Spleen (tissue), 11 donors: ENCODE results near the gene ETHE1. TPM values are rescaled to one million over a fixed set of nuclear protein-coding genes. Genes with fewer than 3 reads are reported as not detected.

Source experiments
- DNase-seq: peaks from one replicate; pipeline ENCODE4 v3.0.0-alpha.2; 2020
- H3K27ac ChIP-seq, 8 donors: fragments of 200-600 bp; sonication (generic) in 7 of 8; 1 replicate in 4 of 8; 2 replicates in 4 of 8; pipeline versions ENCODE4 v1.5.0 to v1.8.0; 2016 to 2021; ENCODE audit warnings: inconsistent platforms in 4 of 8, mild to moderate bottlenecking in 4 of 8, moderate library complexity in 1 of 8
- H3K27me3 ChIP-seq, 7 donors: fragments of 200-600 bp; sonication (generic) in 6 of 7; replicated peaks in 1 of 7; 1 replicate in 4 of 7; 2 replicates in 3 of 7; pipeline versions ENCODE4 v1.5.0 to v1.8.0; 2016 to 2021; ENCODE audit warnings: inconsistent platforms in 3 of 7, mild to moderate bottlenecking in 1 of 7
- H3K36me3 ChIP-seq, 6 donors: fragments of 200-600 bp; sonication (generic) in 5 of 6; 1 replicate in 4 of 6; 2 replicates in 2 of 6; pipeline versions ENCODE4 v1.5.0 to v1.8.0; 2016 to 2021; ENCODE audit warnings: inconsistent platforms in 2 of 6
- H3K4me1 ChIP-seq, 6 donors: fragments of 200-600 bp; sonication (generic) in 5 of 6; 1 replicate in 3 of 6; 2 replicates in 3 of 6; pipeline versions ENCODE4 v1.5.0 to v1.8.0; 2016 to 2021; ENCODE audit warnings: inconsistent platforms in 3 of 6
- H3K4me3 ChIP-seq, 8 donors: fragments of 200-600 bp; sonication (generic) in 7 of 8; 1 replicate in 4 of 8; 2 replicates in 4 of 8; pipeline versions ENCODE4 v1.5.0 to v1.8.0; 2016 to 2021; ENCODE audit warnings: inconsistent platforms in 4 of 8, mild to moderate bottlenecking in 4 of 8, moderate library complexity in 2 of 8
- H3K9me3 ChIP-seq, 8 donors: fragments of 200-600 bp; sonication (generic) in 7 of 8; 1 replicate in 4 of 8; 2 replicates in 4 of 8; pipeline versions ENCODE4 v1.5.0 to v1.8.0; 2016 to 2021; ENCODE audit warnings: inconsistent platforms in 4 of 8
- POLR2A ChIP-seq, 3 donors: fragments of 450-650 bp; IDR thresholded peaks; one replicate each; pipeline ENCODE4 v1.5.1; 2017; ENCODE audit warnings: antibody characterized with exemption in 3 of 3, mild to moderate bottlenecking in 1 of 3
- POLR2AphosphoS5 ChIP-seq, 3 donors: sonication (generic); formaldehyde crosslinking; IDR thresholded peaks; one replicate each; pipeline ENCODE4 v1.5.1; 2017; ENCODE audit warnings: antibody characterized with exemption in 3 of 3
- WGBS, 5 donors: extraction: QIAGEN DNeasy Blood & Tissue Kit in 3 of 5; methylation state at CpG; one replicate each; pipeline versions ENCODE4 v1.1.5 to v1.1.7; 2013 to 2018; 5-methylcytosine and 5-hydroxymethylcytosine counted together
- intact Hi-C: fragments of 100-400 bp; cut with DNase I; formaldehyde crosslinking; loops from one replicate; pipeline ENCODE4 v1.15.0; 2023; ENCODE audit warnings: low total_unique reads
- polyA plus RNA-seq, 3 donors: library from polyadenylated mRNA; stranded (reverse); fragments of 200-250 nt; gene quantifications; one replicate each; pipeline ENCODE4 v1.2.1, GENCODE V29; 2013
- total RNA-seq, 7 donors: library from RNA; depleted of rRNA in 3 of 7; stranded (reverse); fragments of >200 nt in 3 of 7; fragmentation: NEBNext Ultra II Directional in 4 of 7; extraction: Animal tissue kit (Norgen Biotek cat#: 25700) in 4 of 7; gene quantifications; one replicate each; pipeline versions ENCODE4 v1.1.0 to v1.2.1, GENCODE V29; 2016 to 2021
- TF ChIP-seq, protein P1 (sequence below), 11 experiments: fragments of 200-600 bp in 7 of 11; fragments of 450-650 bp in 4 of 11; sonication (generic) in 4 of 11; IDR thresholded peaks in 8 of 11; conservative IDR thresholded peaks in 3 of 11; 1 replicate in 7 of 11; 2 replicates in 4 of 11; pipeline versions ENCODE4 v1.4.0 to v1.8.0; 2016 to 2021; ENCODE audit warnings: antibody characterized with exemption in 11 of 11, inconsistent platforms in 4 of 11, mild to moderate bottlenecking in 1 of 11
- donor health status: healthy with polysubstance abuse.
- donor health status: DM: no; HTN: no; CAD: no; lungs with moderate emphysema.
- donor health status: DM: no; HTN: no; CAD: no.
- donor health status: Bipolar disorder and iron deficiency.
- donor health status: healthy.
- donor health status: DM: no; HTN: no; CAD: no.
- donor health status: DM: yes; HTN: yes; CAD: no.

The ETHE1 gene
- total and polyA plus RNA-seq, 10 donors: 20.2 to 53.4 (median 34.9) TPM

DNA sequence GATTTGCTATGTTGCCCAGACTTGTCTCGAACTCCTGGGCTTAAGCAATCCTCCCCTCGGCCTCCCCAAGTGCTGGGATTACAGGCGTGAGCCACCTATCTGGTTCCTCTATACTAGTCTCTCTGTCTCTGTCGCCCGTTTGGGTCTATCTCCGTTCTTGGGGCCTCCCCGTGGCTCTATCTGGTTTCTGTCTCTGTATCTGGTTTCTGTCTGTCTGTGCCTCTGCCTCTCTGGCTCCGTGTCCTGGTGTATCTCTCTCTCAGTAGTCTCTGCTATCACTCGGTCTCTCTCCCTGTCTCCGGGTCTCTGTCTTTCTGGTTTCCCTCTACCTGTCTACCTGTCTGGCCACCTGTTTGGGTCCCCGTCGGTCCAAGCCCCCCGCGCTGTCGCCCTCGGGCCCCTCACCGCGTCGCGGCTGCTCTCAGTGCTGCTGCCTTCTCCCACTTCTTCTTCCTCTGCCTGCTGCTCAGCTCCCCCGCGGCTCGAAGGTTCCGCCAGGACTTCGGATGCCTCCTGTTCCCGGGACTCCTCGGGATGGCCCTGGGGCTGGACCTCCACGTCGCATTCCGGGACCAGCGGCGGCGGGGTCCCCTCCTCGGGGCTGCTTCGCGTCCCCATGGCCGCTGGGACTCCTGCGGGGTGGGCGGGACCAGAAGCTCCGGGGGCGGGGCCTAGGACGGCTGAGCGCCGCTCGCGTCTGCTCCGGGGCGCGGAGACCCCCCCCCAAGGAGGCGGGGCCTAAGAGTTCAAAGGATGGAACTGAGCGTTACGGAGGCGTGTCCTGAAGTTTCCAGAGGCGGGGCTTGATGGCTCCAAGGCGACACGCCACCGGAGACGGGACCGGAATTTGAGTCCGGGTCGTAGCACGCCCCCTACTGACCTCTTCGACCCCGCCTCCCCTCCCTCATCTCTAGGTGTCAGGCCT is 23.2 kb downstream of the ETHE1 start:
- Histone ChIP-seq H3K27me3 (no peaks in the 10 kb centered on the region), H3K9me3 (no peaks in the 10 kb centered on the region), H3K36me3 (peaks cover 0 to 48% (median 9%) of the 10 kb centered on the region in 6 donors), H3K4me1 (peaks cover 9 to 45% (median 21%) of the 10 kb centered on the region in 6 donors), H3K4me3 (peak overlapping the region; percentile 53 to 90 (median 72)), H3K27ac (peak overlapping the region; percentile 82 to 92 (median 88))
- intact Hi-C loops: no loop called here
- peak; percentile 99 for DNase-seq
- TF ChIP-seq, protein P1, sequence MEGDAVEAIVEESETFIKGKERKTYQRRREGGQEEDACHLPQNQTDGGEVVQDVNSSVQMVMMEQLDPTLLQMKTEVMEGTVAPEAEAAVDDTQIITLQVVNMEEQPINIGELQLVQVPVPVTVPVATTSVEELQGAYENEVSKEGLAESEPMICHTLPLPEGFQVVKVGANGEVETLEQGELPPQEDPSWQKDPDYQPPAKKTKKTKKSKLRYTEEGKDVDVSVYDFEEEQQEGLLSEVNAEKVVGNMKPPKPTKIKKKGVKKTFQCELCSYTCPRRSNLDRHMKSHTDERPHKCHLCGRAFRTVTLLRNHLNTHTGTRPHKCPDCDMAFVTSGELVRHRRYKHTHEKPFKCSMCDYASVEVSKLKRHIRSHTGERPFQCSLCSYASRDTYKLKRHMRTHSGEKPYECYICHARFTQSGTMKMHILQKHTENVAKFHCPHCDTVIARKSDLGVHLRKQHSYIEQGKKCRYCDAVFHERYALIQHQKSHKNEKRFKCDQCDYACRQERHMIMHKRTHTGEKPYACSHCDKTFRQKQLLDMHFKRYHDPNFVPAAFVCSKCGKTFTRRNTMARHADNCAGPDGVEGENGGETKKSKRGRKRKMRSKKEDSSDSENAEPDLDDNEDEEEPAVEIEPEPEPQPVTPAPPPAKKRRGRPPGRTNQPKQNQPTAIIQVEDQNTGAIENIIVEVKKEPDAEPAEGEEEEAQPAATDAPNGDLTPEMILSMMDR (IDR thresholded peaks at IDR 0.05 in 8 of 11, conservative IDR thresholded peaks at IDR 0.05 in 3 of 11): peak in 6 of 11 experiments; percentile 19 to 39 (median 34)
- TF ChIP-seq POLR2AphosphoS5 (IDR thresholded peaks at IDR 0.05) (peak; percentile 64 to 84 (median 81)), POLR2A (IDR thresholded peaks at IDR 0.05) (no peak)
- 1 to 2% (median 1%) methylated on average over 43 to 64 of the region's 64 CpGs for WGBS, 5 donors

DNA sequence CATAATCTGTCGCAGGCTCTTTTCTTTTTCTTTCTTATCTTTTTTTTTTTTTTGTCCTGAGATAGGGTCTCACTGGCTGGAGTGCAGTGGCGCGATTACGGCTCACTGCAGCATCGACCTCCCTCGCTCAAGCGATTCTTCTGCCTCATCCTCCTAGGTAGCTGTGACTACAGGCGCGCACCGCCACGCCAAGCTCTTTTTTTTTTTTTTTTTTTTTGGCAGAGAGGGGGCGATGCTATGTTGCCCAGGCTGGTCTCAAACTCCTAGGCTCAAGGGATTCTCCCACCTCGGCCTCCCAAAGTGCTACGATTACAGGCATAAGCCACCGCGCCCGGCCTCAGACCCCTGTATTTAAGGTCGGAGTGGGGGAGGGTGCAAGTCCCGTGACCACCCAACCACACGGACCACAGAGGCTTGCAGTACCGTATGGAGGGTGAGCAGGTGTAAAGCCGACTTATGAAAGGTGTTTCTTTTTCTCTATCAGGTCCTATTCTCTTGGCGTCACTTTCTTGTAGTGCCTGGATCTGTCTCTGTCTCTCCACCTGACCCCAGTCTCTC is 24.5 kb downstream of the ETHE1 start:
- no peaks in the 10 kb centered on the region for H3K9me3 ChIP-seq
- peaks cover 9 to 45% (median 21%) of the 10 kb centered on the region in 6 donors for H3K4me1 ChIP-seq
- H3K27ac ChIP-seq: peak overlapping the region in 1 of 8 donors; percentile 90
- intact Hi-C loops: no loop called here
- 83 to 92% (median 87%) methylated on average over 23 of the region's 23 CpGs for WGBS, 5 donors
- H3K4me3 ChIP-seq: peak overlapping the region in 4 of 8 donors; percentile 6 to 90 (median 62)
- peaks cover 0 to 47% (median 3%) of the 10 kb centered on the region in 6 donors for H3K36me3 ChIP-seq
- H3K27me3 ChIP-seq: no peaks in the 10 kb centered on the region
- DNase-seq: no peak
- TF ChIP-seq, protein P1 (IDR thresholded peaks at IDR 0.05 in 8 of 11, conservative IDR thresholded peaks at IDR 0.05 in 3 of 11): no peak
- TF ChIP-seq POLR2AphosphoS5 (IDR thresholded peaks at IDR 0.05) (no peak), POLR2A (IDR thresholded peaks at IDR 0.05) (no peak)

GRCh38 chr19:43501661-43502418 is 25.2 kb downstream of the ETHE1 start:
- DNase-seq: no peak
- H3K27me3 ChIP-seq: no peaks in the 10 kb centered on the region
- H3K27ac ChIP-seq: peak overlapping the region in 1 of 8 donors; percentile 8
- H3K9me3 ChIP-seq: no peaks in the 10 kb centered on the region
- intact Hi-C loops: no loop called here
- no peak for TF ChIP-seq POLR2A (IDR thresholded peaks at IDR 0.05)
- TF ChIP-seq, protein P1 (IDR thresholded peaks at IDR 0.05 in 8 of 11, conservative IDR thresholded peaks at IDR 0.05 in 3 of 11): no peak
- peak in 2 of 3 donors; percentile 9 to 22 for TF ChIP-seq POLR2AphosphoS5 (IDR thresholded peaks at IDR 0.05)
- 70 to 81% (median 76%) methylated on average over 41 to 43 of the region's 43 CpGs for whole genome bisulfite sequencing, 5 donors
- peak overlapping the region in 5 of 8 donors; percentile 2 to 66 (median 10) for H3K4me3 ChIP-seq
- peaks cover 9 to 45% (median 21%) of the 10 kb centered on the region in 6 donors for H3K4me1 ChIP-seq
- peaks cover 0 to 52% (median 9%) of the 10 kb centered on the region in 6 donors for H3K36me3 ChIP-seq
